Left lung (tissue), 10 donors: Measurements from ENCODE around the gene KAT8. TPM values are rescaled to one million over a fixed set of nuclear protein-coding genes. Genes with fewer than 3 reads are reported as not detected.
A peak's percentile ranks its signal among the peaks of the same experiment; 100 is the strongest.

Experiments
- ATAC-seq: fragments of 200-7000 bp; cut with Tn5 transposase; one replicate; pipeline ENCODE4 v1.9.1; 2020; ENCODE audit warnings: moderate library complexity
- DNase-seq, 4 donors: peaks; one replicate each; pipeline ENCODE4 v3.0.0-alpha.2; 2013 to 2020
- H3K27ac ChIP-seq, 2 donors: fragments of 200-600 bp; sonication (generic) in 1 of 2; one replicate each; pipeline versions ENCODE4 v1.5.0 to v1.8.0; 2020 to 2021
- H3K27me3 ChIP-seq, 2 donors: fragments of 200-600 bp; sonication (generic) in 1 of 2; one replicate each; pipeline versions ENCODE4 v1.5.0 to v1.8.0; 2020 to 2021
- H3K36me3 ChIP-seq, 2 donors: fragments of 200-600 bp; sonication (generic) in 1 of 2; one replicate each; pipeline versions ENCODE4 v1.5.0 to v1.8.0; 2020 to 2021
- H3K4me1 ChIP-seq, 2 donors: fragments of 200-600 bp; one replicate each; pipeline ENCODE4 v1.8.0; 2021
- H3K4me3 ChIP-seq, 2 donors: fragments of 200-600 bp; sonication (generic) in 1 of 2; one replicate each; pipeline versions ENCODE4 v1.5.0 to v1.8.0; 2020 to 2021; ENCODE audit warnings: mild to moderate bottlenecking in 1 of 2
- H3K9me3 ChIP-seq, 2 donors: fragments of 200-600 bp; sonication (generic) in 1 of 2; one replicate each; pipeline versions ENCODE4 v1.5.0 to v1.8.0; 2020 to 2021
- intact Hi-C, 2 donors: fragments of 100-400 bp; cut with DNase I; formaldehyde crosslinking; loops; one replicate each; pipeline versions ENCODE4 v1.11.2 to v1.14.2; 2022
- polyA plus RNA-seq, 6 donors: library from polyadenylated mRNA; unstranded; fragments of 120-200 nt; gene quantifications; one replicate each; pipeline ENCODE4 v1.2.1, GENCODE V29; 2013; ENCODE audit not compliant: insufficient read length in 6 of 6
- total RNA-seq, 2 donors: library from RNA; stranded (reverse); fragmentation: NEBNext Ultra II Directional; extraction: Animal tissue kit (Norgen Biotek cat#: 25700); gene quantifications; one replicate each; pipeline ENCODE4 v1.2.1, GENCODE V29; 2021
- TF ChIP-seq, protein P1 (sequence below), 2 donors: fragments of 200-600 bp; sonication (generic) in 1 of 2; IDR thresholded peaks; one replicate each; pipeline versions ENCODE4 v1.5.0 to v1.8.0; 2021; ENCODE audit warnings: antibody characterized with exemption in 2 of 2
- donor health status: DM: no; HTN: yes; CAD: no.
- donor health status: DM: no; HTN: no; CAD: no.

KAT8 gene
- total and polyA plus RNA-seq, 8 donors, result 49.8 to 74.6 (median 61.0) TPM

DNA sequence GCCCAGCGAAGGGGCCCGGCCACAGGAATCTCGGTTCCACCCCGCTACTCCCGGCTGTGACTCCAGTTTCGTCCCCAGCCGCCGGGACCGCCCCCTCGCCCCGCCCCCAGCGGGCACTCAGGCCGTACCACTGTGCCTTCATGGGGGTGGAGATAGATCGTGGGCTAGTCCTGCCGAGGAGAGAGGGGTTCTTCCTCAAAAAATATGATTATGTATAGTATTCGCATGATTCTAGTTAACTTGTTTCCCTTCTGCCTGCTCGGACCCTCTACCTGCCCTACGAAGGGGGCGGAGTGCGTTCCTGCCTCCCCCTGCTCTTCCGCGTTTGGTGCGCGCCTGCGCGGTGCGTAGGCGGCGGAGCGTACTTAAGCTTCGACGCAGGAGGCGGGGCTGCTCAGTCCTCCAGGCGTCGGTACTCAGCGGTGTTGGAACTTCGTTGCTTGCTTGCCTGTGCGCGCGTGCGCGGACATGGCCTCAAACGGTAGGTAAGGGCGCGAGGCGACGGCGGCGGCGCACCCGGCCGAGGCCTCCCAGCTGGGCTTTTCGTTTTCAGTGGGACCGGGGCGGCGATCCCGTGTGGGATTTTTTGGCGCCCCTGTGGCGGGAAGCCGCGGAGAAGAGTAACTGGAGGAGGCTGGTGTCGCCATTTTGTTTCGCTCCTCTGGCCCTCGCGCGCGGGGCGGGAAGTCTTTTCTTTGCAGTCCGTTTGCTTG lies 62.4 kb downstream of the KAT8 start, which contains the start of gene FUS:
TSS of gene FUS (plus strand) at position 393 of the 713 bp plus-strand sequence. CDS start at position 469, 76 bp downstream.
- Histone ChIP-seq H3K4me1 (peaks cover 21 to 56% of the 10 kb centered on the region in 2 donors), H3K9me3 (no peaks in the 10 kb centered on the region), H3K27ac (peak within 1 kb of the TSS; percentile 94 to 96), H3K27me3 (no peaks in the 10 kb centered on the region), H3K36me3 (peaks cover 0 to 29% of the 10 kb centered on the region in 2 donors), H3K4me3 (peak within 1 kb of the TSS; percentile 94 to 100)
- peak; percentile 87 for ATAC-seq
- DNase-seq, result peak; percentile 92 to 96 (median 96)
- TF ChIP-seq, protein P1, sequence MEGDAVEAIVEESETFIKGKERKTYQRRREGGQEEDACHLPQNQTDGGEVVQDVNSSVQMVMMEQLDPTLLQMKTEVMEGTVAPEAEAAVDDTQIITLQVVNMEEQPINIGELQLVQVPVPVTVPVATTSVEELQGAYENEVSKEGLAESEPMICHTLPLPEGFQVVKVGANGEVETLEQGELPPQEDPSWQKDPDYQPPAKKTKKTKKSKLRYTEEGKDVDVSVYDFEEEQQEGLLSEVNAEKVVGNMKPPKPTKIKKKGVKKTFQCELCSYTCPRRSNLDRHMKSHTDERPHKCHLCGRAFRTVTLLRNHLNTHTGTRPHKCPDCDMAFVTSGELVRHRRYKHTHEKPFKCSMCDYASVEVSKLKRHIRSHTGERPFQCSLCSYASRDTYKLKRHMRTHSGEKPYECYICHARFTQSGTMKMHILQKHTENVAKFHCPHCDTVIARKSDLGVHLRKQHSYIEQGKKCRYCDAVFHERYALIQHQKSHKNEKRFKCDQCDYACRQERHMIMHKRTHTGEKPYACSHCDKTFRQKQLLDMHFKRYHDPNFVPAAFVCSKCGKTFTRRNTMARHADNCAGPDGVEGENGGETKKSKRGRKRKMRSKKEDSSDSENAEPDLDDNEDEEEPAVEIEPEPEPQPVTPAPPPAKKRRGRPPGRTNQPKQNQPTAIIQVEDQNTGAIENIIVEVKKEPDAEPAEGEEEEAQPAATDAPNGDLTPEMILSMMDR (IDR thresholded peaks at IDR 0.05), result no peak
- intact Hi-C loops, result no loop called here

Other genes with a start within 250 kb of the KAT8 start
- gene BCL7C, start 223.6 kb upstream of the KAT8 start, total RNA-seq, result 10 to 100 TPM; 25.8 to 29.3 TPM
- gene BCL7C, start 223.6 kb upstream of the KAT8 start, polyA plus RNA-seq, result 10 to 100 TPM; 36.0 to 50.5 (median 46.5) TPM
- gene CTF1, start 221.1 kb upstream of the KAT8 start, total RNA-seq, result 1 to 10 TPM; 4.5 to 7.9 TPM
- gene CTF1, start 221.1 kb upstream of the KAT8 start, polyA plus RNA-seq, result 10 to 100 TPM in 2 of 6 donors, 1 to 10 TPM in 4; 8.8 to 10.5 (median 9.3) TPM
- 10 to 100 TPM; 11.2 to 18.7 TPM for gene FBXL19, start 194.1 kb upstream of the KAT8 start, total RNA-seq
- gene FBXL19, start 194.1 kb upstream of the KAT8 start, polyA plus RNA-seq, result 10 to 100 TPM; 13.8 to 26.8 (median 20.9) TPM
- 10 to 100 TPM; 20.7 to 23.2 TPM for gene ORAI3, start 168.6 kb upstream of the KAT8 start, total RNA-seq
- 10 to 100 TPM; 16.9 to 20.7 (median 18.6) TPM for gene ORAI3, start 168.6 kb upstream of the KAT8 start, polyA plus RNA-seq
- 10 to 100 TPM; 12.1 to 16.4 TPM for gene SETD1A, start 159.9 kb upstream of the KAT8 start, total RNA-seq
- 10 to 100 TPM; 14.7 to 21.5 (median 15.3) TPM for gene SETD1A, start 159.9 kb upstream of the KAT8 start, polyA plus RNA-seq
- 10 to 100 TPM; 25.9 to 28.4 TPM for gene HSD3B7, start 132.5 kb upstream of the KAT8 start, total RNA-seq
- 1 to 10 TPM; 3.9 to 5.1 (median 4.5) TPM for gene HSD3B7, start 132.5 kb upstream of the KAT8 start, polyA plus RNA-seq
- under 1 TPM; 0.47 to 0.50 TPM for gene STX1B, start 107.0 kb upstream of the KAT8 start, total RNA-seq
- under 1 TPM; 0.24 to 0.85 (median 0.60) TPM for gene STX1B, start 107.0 kb upstream of the KAT8 start, polyA plus RNA-seq
- gene STX4, start 84.1 kb upstream of the KAT8 start, total RNA-seq, result 10 to 100 TPM; 65.4 to 84.8 TPM
- 10 to 100 TPM; 37.7 to 47.6 (median 42.0) TPM for gene STX4, start 84.1 kb upstream of the KAT8 start, polyA plus RNA-seq
- gene ZNF668, start 43.4 kb upstream of the KAT8 start, total RNA-seq, result 10 to 100 TPM; 11.8 to 12.2 TPM
- 1 to 10 TPM; 3.8 to 5.9 (median 5.4) TPM for gene ZNF668, start 43.4 kb upstream of the KAT8 start, polyA plus RNA-seq
- 10 to 100 TPM; 15.1 to 18.1 TPM for gene ZNF646, start 43.2 kb upstream of the KAT8 start, total RNA-seq
- gene ZNF646, start 43.2 kb upstream of the KAT8 start, polyA plus RNA-seq, result 10 to 100 TPM; 11.3 to 14.6 (median 12.9) TPM
- 1 to 10 TPM; 1.9 to 2.9 TPM for gene PRSS53, start 28.7 kb upstream of the KAT8 start, total RNA-seq
- gene PRSS53, start 28.7 kb upstream of the KAT8 start, polyA plus RNA-seq, result 1 to 10 TPM in 5 of 6 donors, under 1 TPM in 1; 0.96 to 2.9 (median 2.2) TPM
- gene VKORC1, start 22.9 kb upstream of the KAT8 start, total RNA-seq, result 100 to 1,000 TPM in 1 of 2 donors, 10 to 100 TPM in 1; 76.4 to 102 TPM
- 10 to 100 TPM; 62.0 to 66.5 (median 63.6) TPM for gene VKORC1, start 22.9 kb upstream of the KAT8 start, polyA plus RNA-seq
- gene BCKDK, start 9.3 kb upstream of the KAT8 start, total RNA-seq, result 10 to 100 TPM; 36.1 to 43.8 TPM
- gene BCKDK, start 9.3 kb upstream of the KAT8 start, polyA plus RNA-seq, result 10 to 100 TPM; 32.8 to 40.9 (median 38.9) TPM
- gene PRSS8, start 18.1 kb downstream of the KAT8 start, total RNA-seq, result 100 to 1,000 TPM in 1 of 2 donors, 10 to 100 TPM in 1; 61.2 to 129 TPM
- 100 to 1,000 TPM in 5 of 6 donors, 10 to 100 TPM in 1; 98.0 to 123 (median 107) TPM for gene PRSS8, start 18.1 kb downstream of the KAT8 start, polyA plus RNA-seq
- 1 to 10 TPM; 4.8 to 5.8 TPM for gene PRSS36, start 32.4 kb downstream of the KAT8 start, total RNA-seq
- gene PRSS36, start 32.4 kb downstream of the KAT8 start, polyA plus RNA-seq, result 1 to 10 TPM in 5 of 6 donors, under 1 TPM in 1; 0.70 to 3.3 (median 1.9) TPM
- gene FUS, start 62.5 kb downstream of the KAT8 start, total RNA-seq, result 100 to 1,000 TPM; 180 to 259 TPM
- 100 to 1,000 TPM; 663 to 829 (median 794) TPM for gene FUS, start 62.5 kb downstream of the KAT8 start, polyA plus RNA-seq
- gene PYCARD, start 85.1 kb downstream of the KAT8 start, total RNA-seq, result 10 to 100 TPM; 46.4 to 59.8 TPM
- 10 to 100 TPM; 13.2 to 21.9 (median 15.5) TPM for gene PYCARD, start 85.1 kb downstream of the KAT8 start, polyA plus RNA-seq
- under 1 TPM; 0.06 to 0.08 TPM for gene TRIM72, start 96.5 kb downstream of the KAT8 start, total RNA-seq
- gene TRIM72, start 96.5 kb downstream of the KAT8 start, polyA plus RNA-seq, result under 1 TPM; 0.14 to 0.24 (median 0.18) TPM
- gene PYDC1, start 99.5 kb downstream of the KAT8 start, total RNA-seq, result not detected
- not detected for gene PYDC1, start 99.5 kb downstream of the KAT8 start, polyA plus RNA-seq
- 10 to 100 TPM; 44.5 to 91.3 TPM for gene ITGAM, start 142.3 kb downstream of the KAT8 start, total RNA-seq
- gene ITGAM, start 142.3 kb downstream of the KAT8 start, polyA plus RNA-seq, result 1 to 10 TPM; 2.3 to 5.1 (median 3.2) TPM
- gene ITGAX, start 237.5 kb downstream of the KAT8 start, total RNA-seq, result 100 to 1,000 TPM in 1 of 2 donors, 10 to 100 TPM in 1; 71.5 to 134 TPM
- 1 to 10 TPM in 5 of 6 donors, under 1 TPM in 1; 0.94 to 2.0 (median 1.4) TPM for gene ITGAX, start 237.5 kb downstream of the KAT8 start, polyA plus RNA-seq